Measurements from ENCODE around the gene FTO.

The FTO gene

DNA sequence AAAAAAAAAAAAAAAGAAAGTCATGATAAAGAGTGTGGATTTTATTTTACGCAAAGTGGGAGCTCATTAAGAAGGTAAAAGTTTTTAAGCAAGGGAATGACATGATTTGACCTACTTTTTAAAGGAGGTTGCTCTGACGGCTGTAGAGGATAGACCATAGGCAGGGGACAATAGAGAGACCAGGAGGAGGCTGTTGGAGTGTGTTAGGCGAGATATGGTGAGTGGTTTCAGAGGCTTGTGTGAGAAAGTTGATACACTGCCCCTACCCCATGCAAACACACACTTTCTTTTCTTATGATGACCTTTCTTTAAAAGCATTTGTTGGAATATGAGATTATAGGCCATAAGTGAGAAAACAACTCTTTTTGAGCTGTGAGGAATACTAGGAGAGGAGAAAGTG, 82.0 kb downstream of the FTO start:
- DNase-seq, result no peak

DNA sequence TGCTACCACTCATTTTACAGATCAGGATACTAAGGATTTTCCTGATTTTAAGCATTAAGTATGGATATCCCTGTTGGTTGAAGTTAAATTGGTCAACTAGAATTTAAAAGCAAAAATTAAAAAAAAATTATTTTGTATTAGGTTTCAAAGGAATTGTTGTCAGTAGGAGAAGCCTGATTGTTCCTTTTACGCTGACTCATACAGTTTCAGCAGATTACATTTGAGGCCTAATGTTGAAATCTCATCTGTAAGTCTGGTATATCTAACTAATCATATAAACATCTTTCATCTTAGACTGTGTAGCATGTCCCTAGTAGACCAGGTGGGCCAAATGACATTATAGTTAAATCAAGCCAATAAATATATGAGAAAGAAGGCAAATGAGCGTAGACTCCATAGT, 83.5 kb downstream of the FTO start:
- no peak for DNase-seq

DNA sequence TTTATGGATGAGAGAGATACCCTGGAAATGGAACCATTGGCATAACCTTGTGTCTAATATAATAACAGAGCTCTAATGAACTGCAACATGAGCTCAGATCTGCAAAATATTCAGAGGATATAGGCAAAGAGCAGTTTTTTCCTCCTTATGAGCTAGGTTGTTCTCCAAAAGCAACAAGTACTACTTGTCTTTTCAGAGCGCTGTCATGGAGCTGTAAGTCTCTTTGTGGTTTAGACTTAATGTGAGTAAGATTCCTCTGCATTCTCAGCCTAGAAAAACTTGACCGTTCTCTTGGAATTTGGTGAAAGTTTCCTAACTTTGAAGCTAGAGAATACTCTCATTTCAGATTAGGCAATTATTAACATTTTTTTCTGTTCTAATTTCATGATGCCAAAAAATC, 85.2 kb downstream of the FTO start:
- no peak for DNase-seq

DNA sequence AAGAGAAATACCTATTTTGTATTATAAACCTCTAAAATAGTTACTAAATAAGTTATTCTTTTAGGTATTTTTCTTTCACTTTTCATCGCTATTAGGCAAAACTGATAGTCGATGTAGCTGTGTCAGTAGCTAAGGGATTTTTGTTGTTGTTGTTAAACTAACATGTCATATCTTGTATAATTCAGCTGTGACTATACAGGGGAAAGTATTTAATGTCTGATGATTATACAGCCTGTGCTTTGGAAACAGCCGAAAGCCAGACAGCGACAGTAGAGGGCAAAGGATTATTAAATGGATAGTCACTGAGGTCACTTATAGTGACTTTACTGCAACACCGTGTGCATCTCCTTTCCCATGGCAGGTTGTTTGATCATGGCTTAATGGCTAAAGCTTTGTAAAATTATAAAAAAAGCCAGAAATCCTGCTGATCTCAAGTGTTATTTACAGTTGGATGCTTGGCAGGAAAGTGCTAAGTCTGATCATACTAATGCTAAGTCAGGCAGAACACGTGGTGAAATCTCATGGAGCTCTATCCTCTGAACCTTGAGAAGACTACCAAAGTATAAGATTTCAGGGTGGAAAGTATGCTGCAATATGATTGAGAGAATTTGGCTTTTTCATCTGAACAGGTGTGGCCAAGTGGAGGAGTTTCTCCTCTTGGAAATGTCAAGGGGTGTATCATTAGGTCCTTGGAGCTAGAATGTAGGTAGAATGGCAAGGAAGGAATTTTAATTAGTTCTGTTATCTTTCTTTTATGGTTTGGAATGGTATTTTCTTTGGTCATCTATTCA, 88.4 kb downstream of the FTO start:
- no peak for DNase-seq

DNA sequence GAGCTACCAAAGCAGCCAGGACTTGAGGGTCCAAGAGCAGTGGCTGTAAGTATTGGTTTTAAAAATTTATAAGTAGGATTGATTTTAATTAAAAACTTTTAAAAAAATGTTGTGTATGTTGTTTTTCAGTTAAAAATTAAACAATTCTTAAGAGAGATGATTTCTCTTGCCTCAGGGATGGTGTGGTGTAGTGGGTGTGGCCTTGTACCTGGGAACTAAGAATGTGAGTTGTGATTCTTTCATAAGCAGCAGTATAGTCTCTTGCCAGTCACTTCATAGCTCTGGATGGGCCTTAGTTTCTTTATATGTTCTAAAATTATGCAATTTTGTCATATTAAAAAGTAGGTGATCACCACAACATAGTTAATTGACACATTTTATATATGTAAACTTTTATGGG, 99.5 kb downstream of the FTO start:
- DNase-seq, result no peak

DNA sequence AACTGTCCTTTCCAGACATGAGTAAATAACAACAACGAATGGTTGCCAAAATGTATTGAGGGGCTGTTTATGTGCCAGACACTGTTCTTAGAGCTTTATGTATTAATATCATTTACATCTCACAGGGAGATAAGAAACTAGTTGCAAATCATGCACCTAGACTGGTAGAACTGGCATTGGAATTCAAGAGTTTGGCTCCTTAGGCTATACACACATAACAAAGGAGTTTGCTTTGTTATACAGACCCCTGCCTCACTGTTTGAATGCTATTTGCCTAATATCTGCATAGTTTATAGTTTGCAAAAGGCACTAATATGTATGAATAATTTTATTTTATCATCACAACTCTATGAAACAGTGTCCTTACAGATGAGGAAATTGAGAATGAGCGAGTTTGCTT, 100.0 kb downstream of the FTO start:
- no peak for DNase-seq

DNA sequence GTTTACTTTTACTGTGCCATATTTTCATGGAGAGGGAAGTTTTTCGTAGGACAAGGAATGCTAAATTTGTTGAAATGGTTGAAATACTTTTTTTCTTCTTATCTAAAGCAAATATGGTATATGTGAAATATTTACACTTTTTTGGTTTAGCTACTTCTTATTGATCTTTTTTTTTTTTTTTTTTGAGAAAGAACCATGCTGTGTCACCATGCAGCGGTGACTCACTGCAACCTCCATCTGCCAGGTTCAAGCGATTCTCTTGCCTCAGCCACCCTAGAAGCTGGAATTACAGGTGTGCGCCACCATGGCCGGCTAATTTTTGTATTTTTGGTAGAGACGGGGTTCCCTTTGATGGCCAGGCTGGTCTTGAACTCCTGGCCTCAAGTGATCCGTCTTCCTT, 100.5 kb downstream of the FTO start:
- DNase-seq, result no peak

DNA sequence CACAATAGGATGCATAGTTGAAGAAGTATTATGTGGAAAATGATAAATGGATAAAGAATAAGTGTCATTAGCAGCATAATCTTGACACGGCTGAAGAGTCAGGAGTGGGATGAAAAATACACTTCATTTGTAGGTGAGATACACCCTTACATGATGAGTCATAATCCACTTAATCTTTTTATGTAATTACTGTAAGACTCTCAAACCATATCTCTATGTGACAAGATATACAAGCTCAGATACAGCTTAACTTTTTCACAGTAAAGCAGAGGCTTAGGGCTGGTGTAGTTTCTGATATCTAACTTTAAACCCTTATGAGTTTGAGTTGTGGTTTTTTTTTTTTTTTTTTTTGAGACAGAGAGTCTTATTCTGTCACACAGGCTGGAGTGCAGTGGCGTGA, 101.2 kb downstream of the FTO start:
- DNase-seq, result no peak

DNA sequence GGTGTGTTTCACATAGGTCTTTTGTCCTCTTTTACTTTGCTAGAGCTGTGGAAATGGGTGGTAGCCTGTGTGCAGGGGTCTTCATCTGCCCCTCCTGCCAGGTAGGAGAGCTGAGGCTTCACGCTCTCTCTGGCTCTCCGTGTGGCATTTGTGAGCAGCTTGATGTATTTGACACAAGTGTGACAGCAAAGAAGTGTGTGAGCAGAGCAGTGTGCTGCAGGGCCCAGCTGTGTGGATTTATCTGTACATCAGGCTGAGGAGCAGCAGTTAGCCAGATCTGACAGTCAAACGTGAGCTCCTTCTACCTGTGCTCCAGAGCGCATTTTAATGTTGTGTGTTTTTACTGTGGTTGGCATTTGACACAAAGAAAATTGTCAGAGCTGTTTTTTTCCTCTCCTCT, 101.8 kb downstream of the FTO start:
- no peak for DNase-seq

DNA sequence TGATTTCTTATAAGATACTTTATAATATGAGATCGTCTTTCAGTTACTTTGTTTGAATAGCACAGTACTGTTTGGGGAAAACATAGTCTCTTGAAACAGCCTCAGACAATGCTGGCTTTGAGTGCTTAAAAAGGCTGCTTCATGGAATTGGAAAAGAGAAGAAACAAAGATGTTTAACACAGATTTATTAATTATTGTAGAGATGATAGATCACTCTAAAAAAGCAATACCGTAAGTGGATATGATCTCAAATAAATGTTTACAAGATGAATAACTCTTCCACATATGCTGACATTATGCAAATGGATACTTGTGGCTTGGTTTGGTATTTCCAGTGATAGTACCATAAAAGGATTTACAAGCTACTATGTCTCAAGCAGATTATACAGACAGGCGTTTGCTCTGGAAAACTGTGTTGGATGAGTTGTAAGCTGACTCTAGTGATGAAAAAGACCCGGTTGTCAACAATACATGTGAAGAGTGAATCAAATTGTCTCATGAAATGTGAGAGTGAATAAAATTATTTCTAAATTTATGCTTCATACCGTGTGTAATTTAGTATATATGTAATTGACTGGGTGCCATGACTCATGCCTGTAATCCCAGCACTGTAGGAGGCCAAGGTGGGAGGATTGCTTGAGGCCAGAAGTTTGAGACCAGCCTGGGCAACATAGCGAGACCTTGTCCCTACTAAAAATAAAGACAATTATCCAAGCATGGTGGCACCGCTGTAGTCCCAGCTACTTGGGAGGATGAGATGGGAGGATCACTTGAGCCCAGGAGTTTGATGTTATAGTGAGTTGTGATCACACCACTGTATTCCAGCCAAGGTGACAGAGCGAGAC, 105.4 kb downstream of the FTO start:
- DNase-seq, result no peak

DNA sequence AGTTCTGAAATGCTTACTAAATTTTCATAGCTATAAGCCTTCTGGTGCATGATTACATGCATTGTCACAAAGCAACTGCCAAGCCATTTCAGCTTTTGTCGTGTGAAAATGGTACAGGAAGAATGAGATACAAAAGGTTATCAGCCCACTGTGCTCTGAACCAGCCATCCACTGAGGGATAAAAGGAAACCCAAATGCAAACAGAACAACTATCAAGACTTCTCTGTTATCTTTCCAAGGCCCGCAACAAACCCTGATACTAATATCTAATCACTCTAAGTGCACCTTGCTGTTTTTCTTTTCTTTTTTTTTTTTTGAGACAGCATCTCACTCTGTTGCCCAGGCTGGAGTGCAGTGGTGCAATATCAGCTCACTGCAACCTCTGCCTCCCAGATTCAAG, 109.0 kb downstream of the FTO start:
- no peak for DNase-seq

DNA sequence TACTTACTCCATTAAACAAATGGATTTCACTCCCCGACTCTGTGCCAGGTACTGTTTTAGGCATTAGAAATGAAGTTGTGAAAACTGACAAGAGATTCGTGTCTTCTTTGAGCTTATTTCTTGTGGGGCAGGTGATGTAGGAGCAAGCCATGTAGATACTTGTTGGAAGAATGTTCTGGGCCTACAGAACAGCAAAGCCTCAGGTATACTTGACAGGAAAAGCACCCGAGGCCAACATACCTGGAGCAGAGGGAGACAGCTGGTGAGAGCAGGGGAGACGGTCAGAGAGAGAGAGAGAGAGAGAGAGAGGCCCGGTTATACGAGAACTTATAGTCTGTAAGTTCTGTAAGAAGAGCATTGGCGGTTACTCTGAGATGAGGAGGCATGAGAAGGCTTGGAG, 110.8 kb downstream of the FTO start:
- no peak for DNase-seq

DNA sequence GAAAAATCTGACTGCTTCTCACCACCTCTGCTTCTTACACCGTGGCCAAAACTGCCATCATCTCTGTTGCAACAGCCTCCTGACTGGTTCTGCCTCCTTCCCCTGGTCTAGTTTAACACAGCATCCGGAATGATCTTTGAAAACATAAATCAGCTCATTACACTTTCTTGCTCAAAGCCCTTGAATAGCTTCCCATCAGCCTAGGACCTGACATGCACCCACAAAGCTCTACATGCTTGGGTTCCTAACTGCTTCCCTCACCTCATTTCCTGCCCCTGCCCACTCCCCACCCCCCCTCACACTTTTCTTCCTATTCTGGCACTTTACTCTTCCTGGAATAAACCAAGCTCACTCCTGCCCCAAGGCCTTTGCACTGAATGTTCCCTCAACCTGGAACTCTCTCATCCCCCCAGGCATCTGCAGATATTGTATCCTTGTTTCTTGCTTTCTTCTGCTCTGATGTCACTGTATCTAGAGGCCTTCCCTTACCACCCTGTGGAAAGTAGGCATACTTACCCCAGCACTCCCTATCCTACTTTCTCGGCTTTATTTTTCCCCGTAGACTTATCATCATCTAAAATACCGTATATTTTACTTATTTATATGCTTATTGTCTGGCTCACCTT, 112.4 kb downstream of the FTO start:
- no peak for DNase-seq

DNA sequence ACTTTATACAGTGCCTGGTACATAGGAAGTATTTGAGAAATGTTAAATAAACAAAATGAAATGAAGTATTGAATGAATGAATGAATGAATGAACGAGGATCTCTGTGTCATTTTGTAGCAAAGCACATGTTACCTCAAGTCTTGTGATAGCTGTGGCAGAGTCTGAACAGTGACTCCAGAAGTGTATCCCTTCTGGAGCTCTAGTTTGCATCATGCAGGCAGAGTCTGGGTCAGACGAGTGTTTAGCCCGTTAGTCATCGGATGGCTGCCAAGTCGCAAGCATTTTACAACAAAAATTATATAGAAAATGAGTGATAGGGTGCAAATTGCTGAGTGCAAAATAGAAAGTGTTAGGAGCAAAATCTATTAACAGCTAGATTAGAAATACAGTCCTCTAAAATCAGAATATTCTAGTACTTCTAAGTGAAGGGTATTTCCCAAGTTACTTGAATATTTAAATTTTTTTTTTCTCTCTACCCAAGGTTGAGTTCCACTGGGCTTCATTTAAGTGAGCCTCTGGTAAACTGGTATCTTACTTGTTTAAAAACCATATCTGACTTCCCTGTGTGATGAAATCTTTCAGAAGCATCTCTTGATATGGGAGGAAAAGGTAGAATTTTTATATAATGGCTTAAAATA, 113.3 kb downstream of the FTO start:
- no peak for DNase-seq

DNA sequence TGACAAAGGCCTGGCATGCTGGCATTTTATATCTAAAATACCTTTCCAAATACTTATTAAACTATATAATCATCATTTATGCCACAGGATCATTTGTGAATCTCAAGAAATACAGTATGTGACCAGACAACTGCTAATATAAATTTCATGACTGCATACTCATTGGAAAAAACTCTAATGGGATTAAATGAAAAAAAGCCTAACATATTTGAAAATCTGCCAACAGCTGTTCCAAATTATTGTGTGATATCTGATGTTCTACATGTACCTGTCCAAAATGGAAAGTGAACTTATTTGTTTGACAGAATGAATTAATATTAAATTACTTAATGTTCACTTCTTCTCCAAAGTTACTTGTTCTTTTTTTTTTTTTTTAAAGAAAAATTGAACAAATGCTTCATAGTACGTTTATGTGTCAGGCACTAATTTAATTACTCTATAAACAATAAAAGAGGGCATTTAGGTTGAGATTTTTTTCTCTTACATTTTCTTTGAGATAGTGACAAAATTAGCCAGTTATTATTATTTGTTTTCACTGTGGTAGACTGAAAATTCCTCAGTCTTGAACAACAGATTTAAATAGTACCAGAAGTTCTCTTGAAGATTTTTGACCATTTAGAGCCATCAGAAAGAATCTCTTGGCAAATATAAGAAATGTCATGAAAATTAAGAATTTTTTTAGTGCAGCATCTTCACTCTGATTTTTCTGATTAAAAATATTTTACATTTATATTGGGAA, 114.0 kb downstream of the FTO start:
- DNase-seq, result no peak

DNA sequence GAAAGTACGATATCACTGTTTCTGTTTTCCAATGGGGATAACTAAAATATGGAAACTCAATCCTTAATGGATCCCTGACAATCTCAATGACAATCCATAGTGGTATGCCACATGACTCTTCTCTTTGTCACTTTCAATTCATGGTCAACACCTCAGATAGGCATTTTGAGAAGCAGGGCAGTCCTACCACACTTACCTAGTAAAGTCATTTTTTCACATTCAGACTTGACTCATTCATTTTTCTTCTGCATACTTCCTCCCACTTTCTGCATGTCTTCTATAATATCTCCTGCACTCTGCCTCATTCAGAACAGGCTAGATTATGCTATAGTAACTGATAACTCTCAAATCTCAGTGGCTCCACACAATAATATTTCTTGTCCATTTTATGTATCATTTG, 117.5 kb downstream of the FTO start:
- no peak for DNase-seq

DNA sequence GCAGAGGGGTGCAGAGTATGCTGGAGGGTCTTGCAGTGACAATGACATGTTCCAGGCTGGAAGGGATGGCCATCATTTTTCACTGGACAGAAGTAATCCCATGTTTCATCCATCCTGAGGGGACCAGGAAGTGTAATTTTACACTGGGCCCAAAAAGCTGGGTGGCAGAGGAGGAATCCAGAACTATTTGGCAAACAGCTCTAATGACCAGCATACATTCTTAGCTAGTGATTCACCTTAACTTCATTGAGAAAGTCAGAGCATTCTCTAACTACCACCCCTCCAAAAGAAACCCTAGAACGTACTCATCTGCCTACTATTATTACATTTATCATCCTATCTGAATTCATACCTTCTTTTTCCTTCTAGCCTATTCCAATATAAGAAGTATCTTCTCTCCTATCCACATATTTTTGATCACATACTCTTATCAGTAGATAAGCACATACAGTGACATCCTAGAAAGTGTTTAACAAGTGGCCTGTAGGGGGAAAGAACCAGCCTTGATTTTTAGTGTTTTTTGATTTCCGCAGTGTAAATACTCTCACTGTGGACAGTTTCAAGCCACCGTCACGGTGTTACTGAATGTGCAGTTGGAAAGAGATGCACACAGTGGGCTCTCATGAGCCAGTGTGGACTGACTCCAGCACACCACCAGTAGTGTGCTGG, 118.1 kb downstream of the FTO start:
- no peak for DNase-seq

DNA sequence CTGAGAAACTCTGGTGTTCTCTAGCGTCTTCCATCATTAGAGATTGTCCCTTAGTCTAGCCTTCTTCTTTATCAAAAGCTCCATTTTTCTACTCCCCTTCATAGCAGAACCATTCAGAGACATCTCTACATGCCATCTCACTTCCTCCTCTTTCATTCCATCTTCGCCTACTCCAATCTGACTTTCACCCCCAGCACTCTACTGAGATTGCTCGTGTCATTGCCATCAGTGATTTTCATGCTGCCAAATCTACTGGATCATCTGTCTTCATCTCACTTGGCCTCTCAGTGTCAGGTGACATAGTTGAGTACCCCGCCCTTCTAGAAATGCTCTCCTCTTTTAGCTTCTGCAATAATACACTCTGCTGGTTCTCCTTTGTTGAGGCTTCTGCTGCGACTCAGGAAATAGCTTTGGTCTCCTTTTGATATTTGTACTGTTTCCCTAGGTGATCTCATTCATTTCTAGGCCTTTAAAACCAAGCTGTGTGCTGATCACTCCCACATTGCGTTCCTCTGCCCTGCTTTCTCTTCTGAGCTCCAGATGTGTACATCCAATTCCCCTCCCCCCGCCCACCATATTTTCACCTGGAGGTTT, 119.1 kb downstream of the FTO start:
- no peak for DNase-seq

DNA sequence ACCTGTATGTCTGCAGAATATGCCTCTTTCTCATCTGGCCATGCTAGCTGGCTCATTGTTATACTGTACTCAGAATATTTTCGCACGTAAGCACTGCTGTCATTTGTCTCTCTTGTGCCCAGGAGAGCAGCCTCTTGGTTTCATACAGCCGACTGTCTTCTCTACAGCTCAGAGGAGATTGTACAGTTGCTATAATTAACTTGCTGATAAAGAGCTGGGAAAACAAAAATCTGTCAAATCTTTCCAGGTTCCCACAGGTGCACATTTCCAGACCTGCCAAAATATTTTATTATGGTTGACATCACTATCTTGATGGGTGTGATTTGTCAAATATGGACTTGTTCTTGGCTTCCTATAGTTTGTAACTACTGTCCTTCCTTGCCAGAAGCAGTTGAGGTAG, 122.7 kb downstream of the FTO start:
- DNase-seq, result no peak

DNA sequence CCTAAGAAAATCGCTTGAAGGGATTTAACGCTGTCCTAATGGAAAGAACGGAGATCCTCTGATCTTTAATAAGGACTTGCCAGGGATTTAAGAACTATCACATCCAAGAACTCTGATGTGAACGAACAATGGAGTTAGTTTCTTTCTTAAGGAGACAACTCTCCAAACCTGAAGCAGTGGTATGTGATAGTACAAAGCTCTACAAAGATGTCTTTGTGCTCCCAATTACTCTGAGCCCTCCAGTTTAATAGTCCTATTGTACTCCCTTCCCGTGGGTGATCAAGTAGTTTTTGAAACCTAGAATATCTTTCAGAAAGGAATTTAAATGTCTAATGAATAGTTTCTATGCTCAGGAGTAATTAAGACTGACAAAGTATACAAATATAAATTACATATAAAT, 123.8 kb downstream of the FTO start:
- DNase-seq, result no peak

DNA sequence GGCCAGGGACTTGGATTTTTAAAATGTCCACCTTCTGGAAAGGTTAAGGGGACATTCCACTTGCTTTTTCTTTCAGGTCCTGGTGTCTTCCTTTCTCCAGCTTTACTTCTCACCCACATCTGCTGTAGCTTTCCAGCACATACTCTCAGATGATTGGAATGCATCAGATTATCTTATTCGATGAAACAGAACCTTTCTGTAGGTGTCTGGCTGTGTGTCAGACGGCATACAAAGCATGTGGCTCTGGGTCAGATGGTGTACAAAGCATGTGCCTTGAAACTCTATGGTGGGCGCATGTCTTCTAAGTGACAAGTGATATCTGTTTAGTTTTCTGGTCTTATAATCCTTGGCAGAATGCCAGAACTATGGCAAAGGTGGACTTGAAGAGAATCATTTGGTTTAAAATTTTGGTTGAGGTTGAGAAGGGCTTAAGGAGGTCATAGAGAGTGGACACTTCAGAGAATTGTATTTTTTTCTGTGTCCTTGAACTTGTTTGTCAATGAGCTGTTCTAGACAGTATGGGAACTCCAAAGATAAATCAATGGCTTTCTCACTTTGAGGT, 125.3 kb downstream of the FTO start:
- DNase-seq, result no peak

Data from effector CD4-positive, alpha-beta T cell (primary cell).